Hematopoietic multipotent progenitor cell treated with erythropoietin and hydrocortisone succinate and interleukin-3 and kit ligand, for 17 days (in vitro differentiated cells): ENCODE measurements around the gene SPO11.

Source experiments
- DNase-seq: peaks from one replicate; pipeline ENCODE4 v3.0.0-alpha.2; 2015; ENCODE audit warnings: low spot score

Gene SPO11

DNA sequence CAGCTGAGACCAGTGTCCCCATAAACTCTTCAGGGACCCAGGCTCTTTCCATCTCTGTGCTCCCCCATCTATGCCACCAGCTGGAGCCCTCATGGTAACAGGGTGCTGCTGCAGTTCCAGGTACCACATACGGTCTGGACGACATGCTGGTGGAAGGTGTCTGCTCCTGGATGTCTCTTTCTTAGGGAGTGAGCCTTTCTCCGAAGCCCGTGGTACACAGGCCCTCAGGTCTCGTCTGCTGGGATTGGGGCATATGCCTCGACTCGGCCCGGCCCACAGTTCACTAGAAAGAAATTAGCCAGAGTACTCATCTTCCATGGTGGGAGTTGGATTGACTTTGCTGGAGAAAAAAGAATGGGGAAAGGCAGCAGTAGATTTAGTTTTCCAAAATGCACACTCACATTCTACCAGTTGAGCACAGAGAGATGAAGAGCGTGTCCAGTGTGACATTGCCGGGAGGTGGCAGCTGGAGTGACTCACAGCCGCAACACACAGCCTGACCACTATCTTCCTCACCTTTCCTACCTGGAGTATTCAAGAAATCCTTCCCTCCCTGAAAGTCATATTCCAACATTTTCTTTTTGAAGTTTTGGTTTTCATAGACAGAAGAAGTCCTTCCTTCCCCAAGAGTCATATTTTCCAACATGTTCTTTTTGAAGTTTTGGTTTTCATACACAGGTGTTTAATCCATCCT, 18.6 kb upstream of the SPO11 start:
- no peak for DNase-seq

GRCh38 chr20:57312138-57312537, 17.5 kb upstream of the SPO11 start:
- no peak for DNase-seq

DNA sequence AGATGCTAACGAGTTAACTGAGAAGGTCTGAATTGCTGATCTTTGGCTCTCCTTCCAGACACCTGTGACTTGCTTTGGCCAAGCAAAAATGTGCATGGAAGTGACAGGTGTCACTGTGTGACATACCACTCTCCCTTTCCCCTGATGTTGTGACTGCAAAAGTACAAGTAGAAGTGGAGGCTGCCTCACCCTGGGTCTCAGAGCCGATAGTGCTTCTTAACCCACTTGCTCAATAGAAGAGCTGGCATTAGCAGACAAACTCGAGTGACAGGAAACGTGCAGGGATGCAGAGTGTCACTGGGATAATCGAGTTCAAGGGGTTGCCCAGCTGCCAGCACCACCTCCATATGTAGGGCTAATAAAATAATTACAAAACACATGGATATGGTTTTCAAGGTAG, 16.4 kb upstream of the SPO11 start:
- no peak for DNase-seq

DNA sequence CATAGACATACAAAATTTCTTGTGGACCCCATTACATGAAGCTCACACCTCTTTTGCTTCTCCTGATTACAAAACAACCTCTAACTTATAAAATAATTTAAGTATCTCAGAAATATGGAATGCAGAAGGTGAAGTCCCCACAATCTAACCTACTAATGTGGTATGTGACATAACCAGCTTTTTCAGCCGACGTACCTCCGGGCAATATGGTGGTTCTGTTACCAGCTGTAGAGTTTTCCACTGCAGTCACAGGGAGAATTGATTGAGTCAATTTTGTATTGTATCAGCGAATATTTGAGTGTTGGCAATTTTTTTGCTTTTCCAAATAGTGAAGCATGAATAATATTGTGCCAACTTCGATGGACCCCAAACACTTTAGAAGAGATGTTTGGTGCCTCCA, 15.7 kb upstream of the SPO11 start:
- no peak for DNase-seq

- no peak for DNase-seq
Observed at GRCh38 chr20:57315083-57315975, 14.3 kb upstream of the SPO11 start.

DNA sequence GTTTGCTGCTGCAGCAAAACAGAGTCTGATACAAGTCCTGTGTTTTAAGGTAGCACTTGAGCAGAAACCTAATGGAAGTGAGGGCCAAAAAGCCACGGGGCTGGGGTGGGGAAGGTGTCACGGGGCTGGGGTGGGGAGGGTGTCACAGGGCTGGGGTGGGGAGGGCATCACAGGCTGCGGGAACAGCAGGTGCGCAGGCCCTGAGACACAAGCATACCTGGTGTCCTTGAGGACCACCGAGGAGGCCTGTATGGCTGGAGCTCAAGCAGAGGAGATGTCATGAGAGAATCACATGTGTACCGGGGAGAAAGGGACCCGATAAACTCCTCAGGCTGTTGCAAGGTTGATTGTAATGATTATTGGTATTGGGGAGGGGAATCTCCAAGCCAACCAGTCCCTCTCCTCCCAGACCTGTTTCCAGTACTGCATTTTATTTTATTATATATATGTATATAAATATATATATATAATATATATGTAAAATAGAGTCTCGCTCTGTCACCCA, 13.6 kb upstream of the SPO11 start:
- DNase-seq: no peak

GRCh38 chr20:57316795-57317201, 12.8 kb upstream of the SPO11 start:
- DNase-seq: no peak

DNA sequence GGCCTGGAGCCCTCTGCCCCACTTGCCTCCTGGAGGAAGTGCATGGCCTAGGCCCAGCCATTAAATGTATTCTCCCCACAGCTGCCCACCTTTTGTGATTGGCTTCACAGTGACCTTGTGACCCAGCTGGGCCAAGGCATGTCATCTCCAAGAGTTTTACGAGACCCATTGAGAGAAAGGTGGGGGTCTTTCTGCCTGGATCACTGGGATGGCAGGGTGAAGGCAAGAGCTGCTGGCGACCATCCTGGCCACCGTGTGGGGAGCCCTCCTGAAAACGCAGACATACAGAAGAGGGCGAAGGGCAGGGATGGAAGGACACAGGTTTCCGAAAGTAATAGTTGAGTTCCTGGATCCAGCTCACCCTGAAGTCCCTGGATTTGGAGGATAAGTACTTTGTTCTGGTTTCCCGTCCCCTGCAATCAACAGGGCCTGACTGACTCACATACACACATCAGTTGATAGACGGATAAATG, 12.3 kb upstream of the SPO11 start:
- DNase-seq: no peak

DNA sequence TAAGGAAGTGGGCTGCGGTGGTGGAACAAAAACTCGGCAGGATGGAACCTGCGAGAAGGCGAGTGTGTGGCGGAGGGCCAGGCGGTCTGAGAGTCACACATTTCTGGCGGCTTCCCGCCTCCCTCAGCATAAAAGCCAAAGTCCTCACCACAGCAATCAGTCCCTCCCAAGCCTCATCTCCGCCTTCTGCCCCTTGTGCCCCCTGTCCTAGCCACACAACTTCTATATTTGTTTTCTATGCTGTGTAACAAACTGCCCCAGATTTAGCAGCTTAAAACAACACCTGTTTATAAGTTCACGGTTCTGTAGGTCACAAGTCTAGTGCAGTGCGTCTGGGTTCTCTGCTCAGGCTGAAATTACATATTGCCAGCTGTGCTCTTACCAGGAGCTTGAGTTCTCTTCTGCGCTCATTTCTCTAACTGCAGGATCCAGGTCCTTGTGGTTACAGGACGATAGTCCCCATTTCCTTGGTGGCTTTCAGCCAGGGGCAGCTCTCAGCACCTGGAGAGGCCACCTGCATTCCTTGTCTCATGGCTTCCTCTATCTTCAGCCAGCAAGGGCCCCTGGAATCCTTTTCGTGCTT, 11.7 kb upstream of the SPO11 start:
- DNase-seq: no peak

GRCh38 chr20:57319584-57319983, 10.0 kb upstream of the SPO11 start:
- no peak for DNase-seq

- DNase-seq: no peak
Observed at GRCh38 chr20:57320358-57320757, 9.2 kb upstream of the SPO11 start.

DNA sequence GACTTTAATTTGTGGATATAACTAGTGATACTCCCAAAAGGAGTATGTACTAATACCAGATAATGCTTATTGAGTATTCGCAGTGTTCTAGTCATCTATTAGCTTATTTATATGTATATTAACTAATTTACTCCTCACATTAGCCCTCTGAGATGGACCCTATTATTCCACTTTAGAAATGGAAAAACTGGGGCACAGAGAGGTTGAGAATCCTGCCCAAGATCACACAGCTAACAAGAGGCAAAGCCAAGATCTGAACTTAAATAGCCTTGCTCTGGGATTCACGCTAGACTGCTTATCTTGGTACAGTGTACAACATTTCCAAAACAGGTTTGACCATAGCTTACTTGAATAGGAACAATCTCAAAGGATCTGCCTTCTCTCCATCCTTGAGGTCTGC, 8.5 kb upstream of the SPO11 start:
- no peak for DNase-seq

DNA sequence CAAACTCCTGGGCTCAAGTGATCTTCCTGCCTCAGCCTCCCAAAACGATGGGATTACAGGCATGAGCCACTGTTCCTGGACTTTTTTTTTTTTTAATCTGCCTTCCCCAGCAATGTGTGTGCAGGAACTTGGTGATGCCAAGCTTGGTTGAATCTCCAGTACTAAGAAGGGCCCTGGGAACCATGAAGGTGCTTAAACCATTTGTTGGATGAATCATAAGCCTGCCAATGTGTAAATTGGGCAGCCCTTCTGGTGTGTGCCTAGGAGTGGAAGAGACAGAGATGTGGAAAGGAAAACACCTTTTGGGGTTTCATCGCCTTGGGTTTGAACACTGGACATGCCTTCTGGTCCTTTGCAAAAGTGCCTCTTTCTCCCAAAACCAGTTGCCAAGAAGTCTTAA, 7.1 kb upstream of the SPO11 start:
- no peak for DNase-seq

- DNase-seq: no peak
Observed at GRCh38 chr20:57323034-57323433, 6.6 kb upstream of the SPO11 start.

GRCh38 chr20:57325632-57326356, 3.8 kb upstream of the SPO11 start:
- DNase-seq: no peak

- DNase-seq: no peak
Observed at GRCh38 chr20:57326667-57327455, 2.7 kb upstream of the SPO11 start.

DNA sequence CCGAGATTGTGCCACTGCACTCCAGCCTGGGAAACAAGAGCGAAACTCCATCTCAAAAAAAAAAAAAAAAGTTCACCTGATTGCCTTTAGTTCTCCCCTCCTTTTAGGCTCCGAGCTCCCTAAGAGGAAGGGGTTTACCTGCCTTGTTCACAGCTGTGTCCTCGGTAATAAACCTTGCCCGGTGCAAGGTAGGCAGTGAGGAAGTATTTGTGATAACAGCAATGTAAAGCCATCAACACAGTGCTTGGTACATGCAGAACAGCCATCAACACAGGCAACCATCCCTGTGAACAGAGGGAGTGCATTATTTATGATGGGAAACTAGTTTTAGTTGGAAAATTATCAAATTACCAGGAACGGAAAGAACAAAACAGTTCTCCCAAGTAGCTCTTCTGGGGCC, 1.8 kb upstream of the SPO11 start:
- DNase-seq: no peak

GRCh38 chr20:57330998-57331397, 1.4 kb downstream of the SPO11 start:
- no peak for DNase-seq

DNA sequence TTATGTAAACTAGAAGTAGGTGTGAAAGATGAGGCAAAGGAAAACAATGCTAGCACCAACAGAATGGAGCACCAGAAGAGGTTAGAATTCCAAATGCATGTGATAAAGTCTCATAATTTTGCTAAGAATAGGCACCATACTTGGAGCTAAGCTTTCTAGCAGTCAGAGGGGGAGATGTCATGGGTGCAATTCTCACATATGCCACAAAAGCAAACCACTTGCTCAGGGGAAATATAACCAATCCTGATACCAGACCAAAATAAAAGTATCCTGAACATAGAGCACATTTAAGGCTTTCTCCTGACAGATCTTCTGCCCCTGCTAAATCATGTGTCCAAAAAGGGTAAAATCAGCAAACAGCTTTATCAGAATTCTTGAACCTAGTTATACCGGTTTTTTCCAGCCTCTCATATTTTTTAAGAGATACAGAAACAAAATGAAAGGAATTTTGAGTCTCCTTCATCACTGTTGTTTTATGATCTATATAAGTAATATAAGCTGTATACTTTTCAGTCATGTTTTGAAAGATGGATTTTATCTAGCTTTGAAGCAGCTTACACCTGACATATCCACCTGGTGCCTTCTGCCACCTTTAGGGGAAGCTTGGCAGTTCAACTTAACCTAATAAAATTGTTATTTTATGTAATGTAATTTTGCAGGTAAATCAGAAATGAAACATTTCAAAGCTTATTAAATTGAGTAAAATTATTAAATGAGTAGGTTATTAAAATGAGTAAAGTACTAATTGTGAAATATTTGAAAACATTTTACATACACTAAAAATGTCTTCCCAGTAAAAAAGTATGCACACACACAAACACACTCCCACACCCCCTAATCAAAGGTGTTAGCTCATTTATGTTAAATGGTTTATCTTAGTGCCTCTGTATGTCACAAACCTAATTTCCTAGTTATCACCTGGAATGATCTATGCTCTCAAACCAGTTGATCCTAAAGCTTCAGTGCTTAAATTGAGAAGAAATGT, 2.8 kb downstream of the SPO11 start:
- no peak for DNase-seq

GRCh38 chr20:57335392-57335791, 5.8 kb downstream of the SPO11 start:
- no peak for DNase-seq
